Mesodermal cell (in vitro differentiated cells): ENCODE data around the gene HNRNPAB.

Experiments used
- H3K27ac ChIP-seq: 2 replicates; pipeline ENCODE4 v1.7.0; 2013; ENCODE audit warnings: mild to moderate bottlenecking, low read depth, low read length, moderate library complexity; ENCODE audit not compliant: severe bottlenecking
- H3K36me3 ChIP-seq: 2 replicates; pipeline ENCODE4 v1.7.1; 2013; ENCODE audit warnings: mild to moderate bottlenecking, low read length, moderate library complexity; ENCODE audit not compliant: control insufficient read depth, insufficient read depth
- H3K4me1 ChIP-seq: one replicate; pipeline ENCODE4 v1.7.1; 2013; ENCODE audit warnings: mild to moderate bottlenecking, low read length; ENCODE audit not compliant: insufficient read depth, control insufficient read depth, poor library complexity, severe bottlenecking
- H3K4me3 ChIP-seq: 2 replicates; pipeline ENCODE4 v1.7.0; 2013; ENCODE audit warnings: low read length, control low read depth, mild to moderate bottlenecking; ENCODE audit not compliant: insufficient read depth, poor library complexity, severe bottlenecking; ENCODE audit errors: extremely low read depth
- H3K9me3 ChIP-seq: 2 replicates; pipeline ENCODE4 v1.7.1; 2013; ENCODE audit warnings: mild to moderate bottlenecking, low read length, moderate library complexity; ENCODE audit not compliant: control insufficient read depth
- WGBS, 2 experiments: methylation state at CpG; one replicate each; pipeline ENCODE4 v1.1.5; 2013; ENCODE audit warnings: missing lambda C conversion rate in 2 of 2; ENCODE audit not compliant: insufficient coverage in 2 of 2; 5-methylcytosine and 5-hydroxymethylcytosine counted together

The HNRNPAB gene

DNA sequence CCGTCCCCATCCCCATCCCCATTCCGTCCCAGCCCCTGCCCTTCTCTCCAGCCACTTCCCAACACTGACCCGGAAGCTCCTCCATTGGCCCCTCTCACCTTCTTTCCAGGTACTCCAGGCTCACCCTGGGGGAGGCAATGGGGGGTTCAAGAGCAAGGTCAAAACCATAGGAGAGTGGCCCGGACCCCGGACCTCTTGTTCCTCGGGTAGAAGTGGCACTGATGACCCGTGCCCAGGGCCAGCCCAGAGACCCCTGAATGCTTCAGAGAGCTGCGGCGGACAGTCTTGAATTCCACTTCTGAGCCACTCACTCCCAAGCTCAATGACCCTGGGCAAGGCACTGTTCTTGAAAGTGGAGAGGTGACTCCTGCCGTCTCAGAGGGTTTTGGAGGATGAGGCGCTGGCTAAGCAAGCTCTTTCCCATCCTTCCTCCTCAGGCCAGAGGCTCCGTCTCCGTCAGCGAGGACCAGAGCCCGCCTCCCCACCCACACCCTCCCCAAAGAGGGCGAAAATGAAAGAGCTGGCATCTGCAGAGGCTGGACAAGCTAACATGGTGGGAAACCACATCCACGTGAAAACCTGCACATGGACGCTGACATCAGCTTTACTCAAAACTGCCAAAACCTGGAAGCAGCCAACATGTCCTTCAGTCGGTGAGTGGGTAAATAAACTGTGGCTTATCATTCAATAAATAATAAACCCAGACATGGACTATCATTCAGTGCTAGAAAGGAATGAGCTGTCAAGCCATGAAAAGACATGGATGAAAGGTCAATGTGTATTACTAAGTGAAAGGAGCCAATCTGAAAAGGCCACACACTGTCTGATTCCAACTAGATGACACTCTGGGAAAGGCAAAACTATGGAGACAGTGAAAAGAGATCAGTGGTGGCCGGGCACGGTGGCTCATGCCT is 55.5 kb downstream of the HNRNPAB start:
- Histone ChIP-seq H3K4me3 (no peak overlapping the region), H3K9me3 (no peaks in the 10 kb centered on the region), H3K4me1 (no peaks in the 10 kb centered on the region), H3K27ac (no peak overlapping the region), H3K36me3 (no peaks in the 10 kb centered on the region)
- WGBS, 2 experiments = 90% methylated on average over 13 to 14 of the region's 21 CpGs
